ENCODE results near the gene RAB37. TPM values are rescaled to one million over a fixed set of nuclear protein-coding genes. Genes with fewer than 3 reads are reported as not detected.

The RAB37 gene
- total RNA-seq (1 to 10 TPM in 8 of 9 donors, under 1 TPM in 1; 0.39 to 6.6 (median 3.5) TPM), polyA plus RNA-seq (1 to 10 TPM in 2 of 3 donors, under 1 TPM in 1; 0.57 to 2.3 (median 2.0) TPM)
- long read RNA-seq, donor 1: 0 reads
- long read RNA-seq, donor 2: 0 reads
- long read RNA-seq, donor 3: 0 reads
- long read RNA-seq, donor 4, partial matches to known transcripts: 1 of 2 reads
- long read RNA-seq, donor 4, other reads (novel, unspliced or antisense): 0 of 2 reads
- long read RNA-seq, donor 5, partial matches to known transcripts: 0 of 6 reads
- long read RNA-seq, donor 5, other reads (novel, unspliced or antisense): 4 of 6 reads
- long read RNA-seq, donor 6: 0 reads
- long read RNA-seq, donor 7: 0 reads
- long read RNA-seq, donor 8: 0 reads
- long read RNA-seq, donor 9: 0 reads
- long read RNA-seq, donor 10: 0 reads

GRCh38 chr17:74736513-74737298 is at the start of gene RAB37:
Gene RAB37 (plus strand): TSS chr17:74737256. CDS start chr17:74737273, 17 bp downstream.
- H3K4me1 ChIP-seq (replicated peaks in 1 of 2): peaks cover 0 to 15% of the 10 kb centered on the region in 2 donors
- H3K27me3 ChIP-seq: peaks cover 36% of the 10 kb centered on the region
- no peaks in the 10 kb centered on the region for H3K9me3 ChIP-seq (replicated peaks in 1 of 3)
- DNase-seq: peak in 2 of 7 donors; percentile 20 to 59
- no peaks in the 10 kb centered on the region for H3K36me3 ChIP-seq (replicated peaks in 1 of 2)
- peak within 1 kb of the TSS in 1 of 4 donors; percentile 25 for H3K4me3 ChIP-seq
- TF ChIP-seq CTCF (IDR thresholded peaks at IDR 0.05) (peak in 5 of 6 experiments; percentile 13 to 45 (median 37)), POLR2A (IDR thresholded peaks at IDR 0.05) (no peak)
- intact Hi-C loops (cut with DNase I): loop anchor here (5.0 to 10.0 kb wide), 2 partner anchors 79 to 82 kb away; no protein-coding TSS in a partner anchor
- whole genome bisulfite sequencing, 4 donors: 4 to 80% (median 8%) methylated on average over 1 to 67 of the region's 67 CpGs
- H3K27ac ChIP-seq: no peak within 1 kb of the TSS

- Histone ChIP-seq H3K4me3 (no peak overlapping the region), H3K4me1 (replicated peaks in 1 of 2) (no peaks in the 10 kb centered on the region), H3K9me3 (replicated peaks in 1 of 3) (no peaks in the 10 kb centered on the region), H3K27ac (no peak overlapping the region), H3K36me3 (replicated peaks in 1 of 2) (no peaks in the 10 kb centered on the region), H3K27me3 (no peaks in the 10 kb centered on the region)
- no peak for DNase-seq
- intact Hi-C loops (cut with DNase I): no loop called here
- TF ChIP-seq CTCF (IDR thresholded peaks at IDR 0.05) (no peak), POLR2A (IDR thresholded peaks at IDR 0.05) (no peak)
- 84 to 96% (median 93%) methylated on average over 3 of the region's 3 CpGs for WGBS, 4 donors
These were observed 49.2 kb upstream of the RAB37 start for GRCh38 chr17:74687886-74688285.

GRCh38 chr17:74690409-74690825 is 46.6 kb upstream of the RAB37 start:
- H3K4me1 ChIP-seq (replicated peaks in 1 of 2): no peaks in the 10 kb centered on the region
- DNase-seq: peak in 6 of 7 donors; percentile 27 to 67 (median 46)
- TF ChIP-seq POLR2A (IDR thresholded peaks at IDR 0.05): no peak
- no peak for TF ChIP-seq CTCF (IDR thresholded peaks at IDR 0.05)
- WGBS, 4 donors: 62 to 80% (median 73%) methylated on average over 6 of the region's 6 CpGs
- no peak overlapping the region for H3K4me3 ChIP-seq
- peaks cover 4% of the 10 kb centered on the region for H3K27me3 ChIP-seq
- intact Hi-C loops (cut with DNase I): no loop called here
- no peaks in the 10 kb centered on the region for H3K9me3 ChIP-seq (replicated peaks in 1 of 3)
- no peaks in the 10 kb centered on the region for H3K36me3 ChIP-seq (replicated peaks in 1 of 2)
- H3K27ac ChIP-seq: peak overlapping the region in 1 of 5 donors; percentile 23

- H3K4me3 ChIP-seq: no peak overlapping the region
- DNase-seq: no peak
- H3K27ac ChIP-seq: peak overlapping the region in 1 of 5 donors; percentile 23
- TF ChIP-seq POLR2A (IDR thresholded peaks at IDR 0.05) (no peak), CTCF (IDR thresholded peaks at IDR 0.05) (no peak)
- H3K36me3 ChIP-seq (replicated peaks in 1 of 2): no peaks in the 10 kb centered on the region
- 70 to 76% (median 75%) methylated on average over 8 of the region's 8 CpGs for WGBS, 4 donors
- intact Hi-C loops (cut with DNase I): no loop called here
- no peaks in the 10 kb centered on the region for H3K9me3 ChIP-seq (replicated peaks in 1 of 3)
- H3K27me3 ChIP-seq: peaks cover 4% of the 10 kb centered on the region
- no peaks in the 10 kb centered on the region for H3K4me1 ChIP-seq (replicated peaks in 1 of 2)
These were observed 45.9 kb upstream of the RAB37 start for GRCh38 chr17:74691151-74691550.

Data from adrenal gland (tissue), 19 donors.